CD14-positive monocyte (primary cell): Measurements from ENCODE around the gene SH3PXD2A. TPM values are rescaled to one million over a fixed set of nuclear protein-coding genes. Genes with fewer than 3 reads are reported as not detected.
A peak's percentile ranks its signal among the peaks of the same experiment; 100 is the strongest.

Experiments
- DNase-seq, 3 donors: peaks; one replicate each; pipeline ENCODE4 v3.0.0-alpha.2; 2011 to 2022
- H2AFZ ChIP-seq: 2 replicates; pipeline ENCODE4 v1.6.0; 2012; ENCODE audit warnings: mild to moderate bottlenecking, low read depth, low read length, inconsistent platforms; ENCODE audit not compliant: insufficient read depth, poor library complexity, severe bottlenecking
- H3K27ac ChIP-seq, 2 donors: 1 replicate in 1 of 2; 2 replicates in 1 of 2; pipeline ENCODE4 v1.5.1; 2012 to 2013; ENCODE audit warnings: low read length in 2 of 2, control low read depth in 1 of 2, inconsistent platforms in 1 of 2, low read depth in 1 of 2, mild to moderate bottlenecking in 1 of 2
- H3K27me3 ChIP-seq, 2 donors: one replicate each; pipeline versions ENCODE4 v1.6.0 to v1.6.1; 2011 to 2013; ENCODE audit warnings: low read length in 2 of 2; ENCODE audit not compliant: control insufficient read depth in 2 of 2, insufficient read depth in 2 of 2
- H3K36me3 ChIP-seq, 2 donors: replicated peaks in 1 of 2; 1 replicate in 1 of 2; 2 replicates in 1 of 2; pipeline versions ENCODE4 v1.5.1 to v1.6.1; 2012 to 2013; ENCODE audit warnings: low read length in 2 of 2, control low read depth in 1 of 2, inconsistent platforms in 1 of 2, mild to moderate bottlenecking in 1 of 2; ENCODE audit not compliant: insufficient read depth in 2 of 2, control insufficient read depth in 1 of 2
- H3K4me1 ChIP-seq, 2 donors: 1 replicate in 1 of 2; 2 replicates in 1 of 2; pipeline versions ENCODE4 v1.5.1 to v1.6.1; 2012 to 2013; ENCODE audit warnings: low read length in 2 of 2, control low read depth in 1 of 2, inconsistent platforms in 1 of 2, mild to moderate bottlenecking in 1 of 2, moderate library complexity in 1 of 2; ENCODE audit not compliant: insufficient read depth in 2 of 2, control insufficient read depth in 1 of 2
- H3K4me2 ChIP-seq: replicated peaks from 2 replicates; pipeline ENCODE3; 2012; ENCODE audit warnings: low read length, moderate library complexity, mild to moderate bottlenecking; ENCODE audit not compliant: poor library complexity, severe bottlenecking; ENCODE audit errors: extremely low read depth
- H3K4me3 ChIP-seq, 3 experiments: fragments of 200-600 bp in 1 of 3; sonication (generic) in 1 of 3; replicated peaks in 1 of 3; 1 replicate in 2 of 3; 2 replicates in 1 of 3; pipeline ENCODE4 v1.5.1; 2011 to 2013; ENCODE audit warnings: low read length in 3 of 3, mild to moderate bottlenecking in 3 of 3, control low read depth in 2 of 3, low read depth in 2 of 3, inconsistent platforms in 1 of 3, moderate library complexity in 1 of 3
- H3K79me2 ChIP-seq: 2 replicates; pipeline ENCODE4 v1.6.0; 2012; ENCODE audit warnings: mild to moderate bottlenecking, control low read depth, inconsistent platforms, low read length, moderate library complexity; ENCODE audit not compliant: insufficient read depth
- H3K9ac ChIP-seq: 2 replicates; pipeline ENCODE4 v1.6.0; 2017; ENCODE audit warnings: low read length, mild to moderate bottlenecking; ENCODE audit not compliant: insufficient read depth, poor library complexity, severe bottlenecking
- H3K9me3 ChIP-seq, 2 donors: replicated peaks in 1 of 2; 1 replicate in 1 of 2; 2 replicates in 1 of 2; pipeline versions ENCODE4 v1.5.1 to v1.6.1; 2012 to 2013; ENCODE audit warnings: low read length in 2 of 2, control low read depth in 1 of 2; ENCODE audit not compliant: control insufficient read depth in 1 of 2, insufficient read depth in 1 of 2
- H4K20me1 ChIP-seq: 2 replicates; pipeline ENCODE4 v1.6.0; 2012; ENCODE audit warnings: mild to moderate bottlenecking, low read length, control low read depth, moderate library complexity; ENCODE audit not compliant: insufficient read depth
- H3K27ac Mint-ChIP-seq, 7 donors: one replicate each; pipeline ENCODE4 v1.8.0; 2020; ENCODE audit warnings: mild to moderate bottlenecking in 7 of 7, mixed read lengths in 7 of 7, moderate library complexity in 6 of 7, inconsistent platforms in 2 of 7
- H3K27me3 Mint-ChIP-seq, 3 donors: one replicate each; pipeline ENCODE4 v1.8.0; 2021 to 2022; ENCODE audit warnings: low read depth in 3 of 3, mild to moderate bottlenecking in 3 of 3, mixed read lengths in 3 of 3, moderate library complexity in 3 of 3, inconsistent platforms in 1 of 3
- H3K36me3 Mint-ChIP-seq, 2 donors: one replicate each; pipeline ENCODE4 v1.8.0; 2020; ENCODE audit warnings: mixed read lengths in 2 of 2, inconsistent platforms in 1 of 2, mild to moderate bottlenecking in 1 of 2
- H3K4me1 Mint-ChIP-seq: one replicate; pipeline ENCODE4 v1.8.0; 2020; ENCODE audit warnings: mild to moderate bottlenecking, mixed read lengths
- H3K4me3 Mint-ChIP-seq, 2 donors: one replicate each; pipeline ENCODE4 v1.8.0; 2020; ENCODE audit warnings: mild to moderate bottlenecking in 2 of 2, mixed read lengths in 2 of 2, moderate library complexity in 1 of 2
- H3K9me3 Mint-ChIP-seq, 7 donors: one replicate each; pipeline ENCODE4 v1.8.0; 2020 to 2022; ENCODE audit warnings: mixed read lengths in 7 of 7, mild to moderate bottlenecking in 6 of 7, moderate library complexity in 6 of 7, inconsistent platforms in 2 of 7
- WGBS: methylation state at CpG from one replicate; pipeline ENCODE4 v1.1.5; 2013; ENCODE audit warnings: missing lambda C conversion rate; ENCODE audit not compliant: insufficient coverage; 5-methylcytosine and 5-hydroxymethylcytosine counted together
- intact Hi-C, 2 donors: fragments of 100-400 bp; cut with micrococcal nuclease; formaldehyde crosslinking; loops; one replicate each; pipeline versions ENCODE4 v1.15.0 to v1.15.1; 2023
- polyA plus RNA-seq, 3 donors: library from polyadenylated mRNA; depleted of rRNA in 1 of 3; unstranded in 2 of 3; stranded (reverse) in 1 of 3; fragments of 300-500 nt in 2 of 3; fragments of >200 nt in 1 of 3; fragmentation: Illumina TruSeq in 2 of 3; gene quantifications; 1 replicate in 2 of 3; 2 replicates in 1 of 3; pipeline ENCODE4 v1.2.3, GENCODE V29; 2012 to 2021
- TF ChIP-seq, protein P1 (sequence below): fragments of 200-600 bp; IDR thresholded peaks from one replicate; pipeline ENCODE4 v1.8.0; 2022; ENCODE audit warnings: antibody characterized with exemption, mild to moderate bottlenecking

SH3PXD2A gene
- polyA plus RNA-seq, 3 donors, result 0.01 to 0.76 (median 0.05) TPM

- peaks cover 12% of the 10 kb centered on the region for H3K4me1 Mint-ChIP-seq
Measured at GRCh38 chr10:103842605-103843004, 12.8 kb downstream of the SH3PXD2A start.

GRCh38 chr10:103841519-103841918, 13.9 kb downstream of the SH3PXD2A start:
- intact Hi-C loops, result no loop called here
- Histone ChIP-seq H3K36me3 (no peaks in the 10 kb centered on the region), H3K4me3 (no peak overlapping the region), H3K9me3 (no peaks in the 10 kb centered on the region), H3K27ac (no peak overlapping the region), H3K27me3 (no peaks in the 10 kb centered on the region), H3K79me2 (no peaks in the 10 kb centered on the region), H2AFZ (no peak overlapping the region), H4K20me1 (no peaks in the 10 kb centered on the region), H3K9ac (no peak overlapping the region), H3K4me1 (peaks cover 11 to 12% of the 10 kb centered on the region in 2 donors), H3K4me2 (no peak overlapping the region)
- no peak for DNase-seq
- no peak overlapping the region for H3K4me3 Mint-ChIP-seq
- peaks cover 12% of the 10 kb centered on the region for H3K4me1 Mint-ChIP-seq
- H3K27me3 Mint-ChIP-seq, result peaks cover 0 to 9% (median 5%) of the 10 kb centered on the region in 3 donors
- WGBS, result 85% methylated on average over 2 of the region's 7 CpGs
- no peak overlapping the region for H3K27ac Mint-ChIP-seq
- no peaks in the 10 kb centered on the region for H3K36me3 Mint-ChIP-seq
- TF ChIP-seq, protein P1, sequence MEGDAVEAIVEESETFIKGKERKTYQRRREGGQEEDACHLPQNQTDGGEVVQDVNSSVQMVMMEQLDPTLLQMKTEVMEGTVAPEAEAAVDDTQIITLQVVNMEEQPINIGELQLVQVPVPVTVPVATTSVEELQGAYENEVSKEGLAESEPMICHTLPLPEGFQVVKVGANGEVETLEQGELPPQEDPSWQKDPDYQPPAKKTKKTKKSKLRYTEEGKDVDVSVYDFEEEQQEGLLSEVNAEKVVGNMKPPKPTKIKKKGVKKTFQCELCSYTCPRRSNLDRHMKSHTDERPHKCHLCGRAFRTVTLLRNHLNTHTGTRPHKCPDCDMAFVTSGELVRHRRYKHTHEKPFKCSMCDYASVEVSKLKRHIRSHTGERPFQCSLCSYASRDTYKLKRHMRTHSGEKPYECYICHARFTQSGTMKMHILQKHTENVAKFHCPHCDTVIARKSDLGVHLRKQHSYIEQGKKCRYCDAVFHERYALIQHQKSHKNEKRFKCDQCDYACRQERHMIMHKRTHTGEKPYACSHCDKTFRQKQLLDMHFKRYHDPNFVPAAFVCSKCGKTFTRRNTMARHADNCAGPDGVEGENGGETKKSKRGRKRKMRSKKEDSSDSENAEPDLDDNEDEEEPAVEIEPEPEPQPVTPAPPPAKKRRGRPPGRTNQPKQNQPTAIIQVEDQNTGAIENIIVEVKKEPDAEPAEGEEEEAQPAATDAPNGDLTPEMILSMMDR, result no peak
- no peaks in the 10 kb centered on the region for H3K9me3 Mint-ChIP-seq

More at GRCh38 chr10:103842605-103843004, 12.8 kb downstream of the SH3PXD2A start:
- Mint-ChIP-seq H3K4me3 (no peak overlapping the region), H3K36me3 (no peaks in the 10 kb centered on the region), H3K9me3 (no peaks in the 10 kb centered on the region), H3K27ac (peak overlapping the region in 1 of 7 donors; percentile 57), H3K27me3 (peaks cover 0 to 9% (median 6%) of the 10 kb centered on the region in 3 donors)
- Histone ChIP-seq H3K9ac (no peak overlapping the region), H3K4me3 (no peak overlapping the region), H2AFZ (no peak overlapping the region), H3K4me2 (no peak overlapping the region), H3K36me3 (no peaks in the 10 kb centered on the region), H3K4me1 (peaks cover 11 to 12% of the 10 kb centered on the region in 2 donors), H3K9me3 (no peaks in the 10 kb centered on the region), H3K79me2 (no peaks in the 10 kb centered on the region), H3K27me3 (no peaks in the 10 kb centered on the region), H3K27ac (no peak overlapping the region), H4K20me1 (no peaks in the 10 kb centered on the region)
- 50% methylated on average over 2 of the region's 7 CpGs for WGBS
- TF ChIP-seq, protein P1, result no peak
- no peak for DNase-seq
- intact Hi-C loops, result no loop called here
